SK-N-SH treated with all-trans-retinoic acid at 6 μM for 48 hours (cell line): ENCODE data around the gene AREL1.

Source experiments
- ATAC-seq: fragments of 200-7000 bp; cut with Tn5 transposase; 3 replicates; pipeline ENCODE4 v1.9.1; 2020; ENCODE audit warnings: mild to moderate bottlenecking, moderate library complexity
- ARNTL ChIP-seq: fragments of 450-650 bp; formaldehyde crosslinking; IDR thresholded peaks from 2 replicates; pipeline ENCODE4 v1.5.0; 2020; ENCODE audit warnings: low read depth, mild to moderate bottlenecking, moderate library complexity, borderline replicate concordance
- BACH2 ChIP-seq: fragments of 250-450 bp; sonication (Bioruptor Pico); IDR thresholded peaks from 2 replicates; pipeline ENCODE4 v1.9.0; 2021; ENCODE audit warnings: mild to moderate bottlenecking, borderline replicate concordance
- CREB5 ChIP-seq: fragments of 250-450 bp; sonication (Bioruptor Pico); IDR thresholded peaks from 2 replicates; pipeline ENCODE4 v1.5.1; 2020; ENCODE audit warnings: low read depth, mild to moderate bottlenecking, moderate library complexity
- CSDC2 ChIP-seq: fragments of 250-450 bp; sonication (Bioruptor Pico); IDR thresholded peaks from 2 replicates; pipeline ENCODE4 v1.5.0; 2020; ENCODE audit warnings: mild to moderate bottlenecking, moderate library complexity
- CSRNP3 ChIP-seq: fragments of 250-450 bp; sonication (Bioruptor Pico); IDR thresholded peaks from 2 replicates; pipeline ENCODE4 v1.5.1; 2021; ENCODE audit warnings: mild to moderate bottlenecking, moderate library complexity
- ESRRG ChIP-seq: fragments of 250-450 bp; sonication (Bioruptor Pico); IDR thresholded peaks from 2 replicates; pipeline ENCODE4 v1.6.1; 2021; ENCODE audit warnings: mild to moderate bottlenecking
- GLIS3 ChIP-seq: fragments of 250-450 bp; sonication (Bioruptor Pico); IDR thresholded peaks from 2 replicates; pipeline ENCODE4 v1.5.0; 2020; ENCODE audit warnings: mild to moderate bottlenecking, moderate library complexity
- ISL1 ChIP-seq: fragments of 250-450 bp; sonication (Bioruptor Pico); IDR thresholded peaks from 2 replicates; pipeline ENCODE4 v2.1.2; 2022; ENCODE audit warnings: mild to moderate bottlenecking, moderate library complexity
- OSR1 ChIP-seq: fragments of 250-450 bp; sonication (Bioruptor Pico); IDR thresholded peaks from 2 replicates; pipeline ENCODE4 v1.8.0; 2022; ENCODE audit warnings: moderate library complexity, mild to moderate bottlenecking, inconsistent platforms
- PATZ1 ChIP-seq: fragments of 250-450 bp; sonication (Bioruptor Pico); IDR thresholded peaks from 2 replicates; pipeline ENCODE4 v1.8.0; 2020; ENCODE audit warnings: mild to moderate bottlenecking, moderate library complexity, borderline replicate concordance
- POU6F1 ChIP-seq: fragments of 250-450 bp; sonication (Bioruptor Pico); IDR thresholded peaks from 2 replicates; pipeline ENCODE4 v1.8.0; 2021; ENCODE audit warnings: low read depth, mild to moderate bottlenecking, moderate library complexity, borderline replicate concordance
- PPARA ChIP-seq: fragments of 250-450 bp; sonication (Bioruptor Pico); IDR thresholded peaks from 2 replicates; pipeline ENCODE4 v1.5.0; 2020; ENCODE audit warnings: mild to moderate bottlenecking, borderline replicate concordance
- RARB ChIP-seq: fragments of 250-450 bp; sonication (Bioruptor Pico); IDR thresholded peaks from 2 replicates; pipeline ENCODE4 v1.8.0; 2021; ENCODE audit warnings: mild to moderate bottlenecking, moderate library complexity
- SNAI2 ChIP-seq: fragments of 250-450 bp; sonication (Bioruptor Pico); IDR thresholded peaks from 2 replicates; pipeline ENCODE4 v1.5.0; 2020; ENCODE audit warnings: mild to moderate bottlenecking, moderate library complexity
- TCF4 ChIP-seq: fragments of 250-450 bp; sonication (Bioruptor Pico); IDR thresholded peaks from 2 replicates; pipeline ENCODE4 v1.8.0; 2021; ENCODE audit warnings: mild to moderate bottlenecking, moderate library complexity, borderline replicate concordance
- TOX ChIP-seq: fragments of 250-450 bp; sonication (Bioruptor Pico); IDR thresholded peaks from 2 replicates; pipeline ENCODE4 v1.8.0; 2021; ENCODE audit warnings: mild to moderate bottlenecking, moderate library complexity, borderline replicate concordance
- TSHZ2 ChIP-seq: fragments of 250-450 bp; sonication (Bioruptor Pico); IDR thresholded peaks from 2 replicates; pipeline ENCODE4 v1.5.0; 2020; ENCODE audit warnings: mild to moderate bottlenecking, moderate library complexity
- ZC3H10 ChIP-seq: fragments of 250-450 bp; sonication (Bioruptor Pico); IDR thresholded peaks from 2 replicates; pipeline ENCODE4 v1.5.1; 2021; ENCODE audit warnings: mild to moderate bottlenecking, moderate library complexity
- ZFP3 ChIP-seq: fragments of 250-450 bp; sonication (Bioruptor Pico); IDR thresholded peaks from 2 replicates; pipeline ENCODE4 v1.5.0; 2020; ENCODE audit warnings: mild to moderate bottlenecking, moderate library complexity
- ZFP30 ChIP-seq: fragments of 450-650 bp; formaldehyde crosslinking; IDR thresholded peaks from 2 replicates; pipeline ENCODE4 v1.5.0; 2022; ENCODE audit warnings: mild to moderate bottlenecking, moderate library complexity
- ZNF565 ChIP-seq: fragments of 450-650 bp; formaldehyde crosslinking; conservative IDR thresholded peaks from 2 replicates; pipeline ENCODE4 v1.5.0; 2020; ENCODE audit warnings: low read depth, mild to moderate bottlenecking, moderate library complexity
- ZNF70 ChIP-seq: fragments of 450-650 bp; formaldehyde crosslinking; IDR thresholded peaks from 2 replicates; pipeline ENCODE4 v1.5.0; 2020; ENCODE audit warnings: mild to moderate bottlenecking, moderate library complexity
- ZNF8 ChIP-seq: fragments of 450-650 bp; formaldehyde crosslinking; IDR thresholded peaks from 2 replicates; pipeline ENCODE4 v1.5.0; 2020; ENCODE audit warnings: mild to moderate bottlenecking, moderate library complexity

The AREL1 gene

GRCh38 chr14:74634964-74635363 lies 77.9 kb downstream of the AREL1 start:
- ATAC-seq, result no peak
- TF ChIP-seq ZNF565 (CRISPR knock-in tag) (no peak), CSDC2 (CRISPR knock-in tag) (no peak), ZFP3 (CRISPR knock-in tag) (no peak), SNAI2 (CRISPR knock-in tag) (no peak), CREB5 (CRISPR knock-in tag) (no peak), TCF4 (CRISPR knock-in tag) (no peak), ARNTL (CRISPR knock-in tag) (no peak), PPARA (CRISPR knock-in tag) (no peak), ZNF70 (CRISPR knock-in tag) (no peak), OSR1 (CRISPR knock-in tag) (no peak), ZNF8 (CRISPR knock-in tag) (no peak), TOX (CRISPR knock-in tag) (no peak), ZC3H10 (no peak), PATZ1 (no peak), RARB (CRISPR knock-in tag) (no peak), ESRRG (CRISPR knock-in tag) (no peak), ISL1 (no peak)

- ATAC-seq, result no peak
Measured at GRCh38 chr14:74634481-74634880, 78.4 kb downstream of the AREL1 start.

More at GRCh38 chr14:74634481-74634880, 78.4 kb downstream of the AREL1 start:
- no peak for TF ChIP-seq POU6F1 (CRISPR knock-in tag)
- no peak for TF ChIP-seq TSHZ2 (CRISPR knock-in tag)
- no peak for TF ChIP-seq CREB5 (CRISPR knock-in tag)
- no peak for TF ChIP-seq SNAI2 (CRISPR knock-in tag)
- no peak for TF ChIP-seq TOX (CRISPR knock-in tag)
- TF ChIP-seq OSR1 (CRISPR knock-in tag), result no peak
- TF ChIP-seq ARNTL (CRISPR knock-in tag), result no peak
- no peak for TF ChIP-seq ZNF8 (CRISPR knock-in tag)
- no peak for TF ChIP-seq CSRNP3 (CRISPR knock-in tag)
- no peak for TF ChIP-seq ZFP3 (CRISPR knock-in tag)
- no peak for TF ChIP-seq BACH2 (CRISPR knock-in tag)
- TF ChIP-seq ZNF565 (CRISPR knock-in tag), result no peak
- no peak for TF ChIP-seq ISL1
- no peak for TF ChIP-seq PPARA (CRISPR knock-in tag)
- no peak for TF ChIP-seq ZC3H10
- no peak for TF ChIP-seq ESRRG (CRISPR knock-in tag)
- no peak for TF ChIP-seq GLIS3 (CRISPR knock-in tag)
- no peak for TF ChIP-seq ZNF70 (CRISPR knock-in tag)
- no peak for TF ChIP-seq TCF4 (CRISPR knock-in tag)
- no peak for TF ChIP-seq ZFP30 (CRISPR knock-in tag)
- TF ChIP-seq, all 23 proteins: peak for 0
